GM21423 (cell line): ENCODE results near the gene NCKAP5.
"Not testable (repeated sequence)": the region's sequence is repeated elsewhere in the genome, so short reads cannot be mapped to it uniquely, and the experiment has no call there.

ENCODE experiments used
- ATAC-seq: cut with Tn5 transposase; IDR thresholded peaks from one replicate; pipeline ENCODE4 v1.9.1; 2021; ENCODE audit warnings: mild to moderate bottlenecking, moderate library complexity; ENCODE audit not compliant: unreplicated experiment

NCKAP5 gene

DNA sequence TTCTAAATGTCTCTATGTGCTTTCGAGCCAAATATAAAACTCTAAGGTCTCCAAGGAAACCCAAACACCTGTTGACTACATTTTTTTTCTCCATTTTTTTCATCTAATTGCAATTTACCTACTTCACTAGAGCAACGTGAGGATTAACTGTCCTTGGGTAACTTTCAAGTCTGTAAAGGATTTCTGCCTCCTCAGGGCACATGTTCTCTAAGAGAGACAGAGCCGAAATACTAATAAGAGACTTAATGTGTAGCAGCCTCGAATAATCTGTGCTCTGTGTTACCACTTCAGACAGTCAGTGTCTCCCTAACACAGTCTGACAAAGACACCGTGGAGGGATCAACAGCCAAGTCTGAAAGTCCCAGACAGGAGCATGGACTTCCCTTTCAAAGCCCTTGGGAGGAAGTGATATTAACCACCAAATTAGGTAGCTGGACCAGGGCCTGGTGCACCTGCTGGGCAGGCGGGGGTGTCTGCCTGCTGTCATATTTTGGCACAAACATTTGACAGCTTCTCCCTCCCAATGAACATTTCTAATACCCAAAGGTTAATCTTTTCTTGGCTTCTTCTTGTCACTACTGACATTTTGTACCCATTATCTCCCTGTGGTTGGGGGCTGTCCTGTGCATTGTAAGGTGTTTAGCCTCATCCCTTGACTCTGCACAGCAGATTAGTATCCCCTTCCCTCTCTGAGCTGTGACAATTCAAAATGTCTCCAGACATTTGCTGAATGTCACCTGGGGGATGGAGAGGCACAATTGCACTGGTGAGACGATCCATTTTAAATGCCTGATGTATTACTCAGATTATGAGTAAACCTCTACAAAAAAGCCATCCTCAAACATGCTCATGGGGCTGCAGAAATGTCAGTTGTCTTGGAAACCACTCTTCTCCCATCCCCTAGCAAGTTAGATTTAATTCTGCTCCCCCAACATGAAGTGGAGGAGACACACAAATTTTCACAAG lies 852.6 kb downstream of the NCKAP5 start:
- ATAC-seq: no peak

DNA sequence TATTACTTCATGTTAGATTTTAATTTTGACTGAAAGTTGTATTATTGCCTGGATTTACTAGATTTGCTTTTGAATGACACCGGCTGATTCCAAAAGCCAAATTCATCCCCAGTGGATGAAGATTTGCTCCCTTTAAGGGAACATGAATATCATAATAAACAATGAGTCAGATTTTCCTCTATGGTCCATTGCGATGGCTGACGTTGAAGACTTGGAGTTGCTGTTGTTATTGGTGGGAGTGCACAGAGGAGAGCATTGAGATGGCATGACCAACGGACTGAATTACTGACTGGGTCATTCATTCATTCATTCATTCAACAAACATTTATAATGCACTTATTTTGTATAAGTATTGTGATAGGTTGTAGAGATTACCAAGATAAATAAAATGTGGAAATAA lies 864.9 kb downstream of the NCKAP5 start:
- no peak for ATAC-seq

GRCh38 chr2:132701810-132702209 lies 866.5 kb downstream of the NCKAP5 start:
- ATAC-seq: no peak

GRCh38 chr2:132699802-132700201 lies 868.5 kb downstream of the NCKAP5 start:
- not testable (repeated sequence) for ATAC-seq

DNA sequence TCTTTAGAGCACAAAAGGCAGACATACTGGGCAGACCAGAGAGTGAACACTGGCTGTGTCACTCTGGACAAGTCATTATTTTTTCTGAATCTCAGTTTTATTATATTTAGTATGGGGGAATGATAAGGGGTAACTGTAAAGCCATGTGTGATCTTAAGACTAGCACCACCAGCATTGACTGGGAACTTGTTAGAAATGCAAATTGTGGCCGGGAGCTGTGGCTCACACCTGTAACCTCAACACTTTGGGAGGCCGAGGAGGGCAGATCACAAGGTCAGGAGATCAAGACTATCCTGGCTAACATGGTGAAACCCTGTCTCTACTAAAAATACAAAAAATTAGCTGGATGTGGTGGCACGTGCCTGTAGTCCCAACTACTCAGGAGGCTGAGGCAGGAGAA lies 869.9 kb downstream of the NCKAP5 start:
- ATAC-seq: not testable (repeated sequence)

- no peak for ATAC-seq
Observed at GRCh38 chr2:132697556-132698205, 870.6 kb downstream of the NCKAP5 start.

DNA sequence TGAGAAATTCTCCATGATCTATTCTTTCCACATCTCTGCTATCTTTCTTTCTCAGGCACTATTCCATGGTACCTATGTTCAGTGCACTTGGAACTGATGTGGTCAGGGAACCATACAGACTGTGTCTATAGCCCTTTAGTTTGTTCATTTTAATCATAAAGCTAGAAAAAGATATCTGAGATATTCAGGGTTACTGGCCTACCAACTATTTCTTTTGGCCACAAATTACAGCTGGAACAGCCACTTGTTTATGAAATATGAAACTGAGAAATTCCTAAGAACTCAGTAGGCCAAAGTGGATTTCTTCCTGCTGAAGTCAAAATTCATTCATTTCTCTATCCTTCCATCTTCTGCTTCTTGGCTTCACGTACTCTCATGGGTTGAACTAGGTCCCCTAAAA lies 875.4 kb downstream of the NCKAP5 start:
- ATAC-seq: no peak

- no peak for ATAC-seq
Observed at GRCh38 chr2:132691556-132691955, 876.7 kb downstream of the NCKAP5 start.

GRCh38 chr2:132690664-132691303 lies 877.5 kb downstream of the NCKAP5 start:
- ATAC-seq: no peak

DNA sequence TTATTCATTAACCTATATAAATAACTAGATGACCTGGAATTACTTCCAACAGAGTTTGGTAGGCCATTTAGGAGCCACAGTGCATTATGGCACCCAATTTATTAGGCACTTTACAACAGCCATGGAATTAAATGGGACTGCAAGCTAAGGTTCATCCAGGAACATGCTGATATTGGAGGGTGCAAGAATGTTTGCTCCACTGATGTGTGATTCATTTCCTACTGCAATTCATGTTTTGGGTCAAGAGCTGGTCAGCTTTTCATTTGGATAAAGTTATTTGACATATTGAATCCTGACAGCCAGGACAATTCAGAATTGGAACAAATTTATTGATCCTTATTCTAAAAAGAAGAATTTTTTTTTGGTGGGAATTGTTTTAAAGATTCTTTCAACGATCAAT lies 886.5 kb downstream of the NCKAP5 start:
- ATAC-seq: no peak

GRCh38 chr2:132680544-132680943 lies 887.7 kb downstream of the NCKAP5 start:
- no peak for ATAC-seq

DNA sequence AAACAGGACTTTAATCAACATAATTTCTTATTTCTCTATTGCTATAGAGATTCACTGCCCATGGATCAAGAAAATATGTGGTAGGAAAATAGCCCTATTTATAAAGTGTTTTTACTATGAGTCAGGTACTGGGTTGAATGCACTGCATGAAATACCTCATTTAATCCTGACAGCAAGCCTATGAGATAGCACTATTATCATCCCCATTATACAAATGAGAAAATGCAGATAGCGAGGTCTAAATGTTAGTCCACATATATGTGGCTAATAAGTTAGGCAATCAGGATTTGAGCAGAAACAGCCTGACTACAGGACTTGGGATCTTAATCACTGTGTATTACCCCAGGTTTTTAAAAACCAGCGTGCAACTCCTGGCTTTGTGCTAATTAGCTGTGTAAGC lies 889.8 kb downstream of the NCKAP5 start:
- no peak for ATAC-seq

DNA sequence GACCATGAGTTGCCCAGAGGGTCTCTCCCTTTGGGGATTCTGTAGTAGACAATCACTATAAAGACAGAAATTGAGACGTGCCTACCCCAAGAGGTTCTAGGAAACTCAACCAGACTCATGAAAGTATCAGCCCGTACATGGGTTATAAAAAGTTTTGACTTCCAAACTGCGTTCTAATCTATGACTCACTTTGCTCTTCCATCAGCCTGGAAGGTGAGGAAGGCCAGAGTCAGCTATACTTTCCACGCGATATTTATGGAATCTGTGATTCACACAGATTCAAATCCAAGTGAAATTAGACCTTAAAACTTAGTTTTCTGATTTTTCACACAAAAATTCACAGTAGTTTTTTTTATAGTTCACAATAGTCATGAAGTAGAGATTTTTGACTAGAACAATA lies 890.6 kb downstream of the NCKAP5 start:
- ATAC-seq: no peak

DNA sequence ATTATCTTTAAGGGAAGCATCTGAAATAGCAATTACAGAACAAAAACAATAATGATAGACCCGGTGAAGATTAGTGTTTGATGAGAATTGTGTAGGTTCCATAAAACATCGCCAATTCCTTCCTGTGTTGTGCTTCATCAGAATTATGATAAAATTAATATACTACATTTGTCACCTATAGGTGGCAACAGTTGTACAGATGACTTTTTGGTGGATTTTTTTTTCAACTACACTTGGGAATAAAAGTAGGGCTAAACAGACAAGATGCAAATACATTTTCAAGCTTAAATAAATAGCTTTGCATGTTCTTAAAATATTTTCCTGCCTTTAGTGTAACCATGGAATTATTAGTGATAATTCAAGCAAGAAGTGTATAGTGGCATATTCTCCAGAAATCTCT lies 891.3 kb downstream of the NCKAP5 start:
- ATAC-seq: no peak

GRCh38 chr2:132671151-132671835 lies 897.0 kb downstream of the NCKAP5 start:
- no peak for ATAC-seq

DNA sequence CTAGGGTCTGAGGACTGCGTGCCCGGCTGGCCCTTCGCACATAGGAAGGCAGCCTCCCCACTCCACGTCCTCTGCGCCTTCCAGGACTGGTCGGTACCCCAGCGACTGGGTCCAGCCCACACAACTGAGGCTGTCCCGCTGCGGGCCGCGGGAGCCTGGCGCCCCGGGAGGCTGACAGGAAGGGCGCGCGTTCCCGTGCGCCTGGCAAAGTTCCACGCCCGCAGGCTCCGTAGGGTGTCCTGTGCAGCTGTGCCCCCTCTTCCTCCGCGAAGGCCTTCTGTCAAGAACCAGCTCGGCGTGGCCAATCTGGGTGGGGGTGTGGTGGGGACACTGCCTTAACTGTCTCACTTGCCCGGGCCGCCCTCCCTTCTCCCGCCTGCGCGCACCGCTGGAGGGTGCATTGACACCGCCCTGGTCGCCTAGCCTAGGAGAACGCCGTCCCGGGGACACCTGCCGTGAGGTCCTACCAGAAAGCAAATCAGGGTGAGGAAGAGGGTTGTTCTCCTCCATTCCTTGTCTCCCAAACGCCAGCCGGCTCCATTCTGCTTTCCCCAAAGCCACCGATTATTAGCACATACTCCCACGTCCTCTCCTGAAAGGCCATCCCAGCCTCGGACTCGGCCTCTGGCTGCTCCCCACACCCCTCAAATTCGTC lies 897.6 kb downstream of the NCKAP5 start:
- no peak for ATAC-seq

GRCh38 chr2:132669908-132670495 lies 898.3 kb downstream of the NCKAP5 start, which contains the start of gene LYPD1:
LYPD1 (minus strand) TSS chr2:132670205; CDS start chr2:132669932, 273 bp downstream.
- no peak for ATAC-seq

GRCh38 chr2:132668987-132669907 lies 899.0 kb downstream of the NCKAP5 start:
- no peak for ATAC-seq
